ENCODE results near the gene ZNF778. TPM values are rescaled to one million over a fixed set of nuclear protein-coding genes. Genes with fewer than 3 reads are reported as not detected.

The ZNF778 gene
- total and polyA plus RNA-seq, 10 of the 15 experiments (the other 5 are each of a cell fraction or from before 2014, with no cell fraction given), result 0.20 to 9.7 (median 4.1) TPM

- FAIRE-seq (no peak), ATAC-seq (no peak; the same call in 2 of the 3 replicates), DNase-seq (ENCODE audit: low read depth, low spot score) (no peak)
- Histone ChIP-seq H2AFZ (ENCODE audit: control insufficient read depth, low read depth, low read length) (no peak overlapping the region), H4K20me1 (ENCODE audit: control insufficient read depth, insufficient read depth) (no peaks in the 10 kb centered on the region), H3K36me3 (ENCODE audit: control insufficient read depth in 2 of 2, insufficient read depth in 2 of 2, low read length in 1 of 2) (peaks cover 15 to 27% of the 10 kb centered on the region in 2 experiments), H3K27ac (ENCODE audit: control insufficient read depth, insufficient read depth) (no peak overlapping the region), H3K79me2 (ENCODE audit: control insufficient read depth, insufficient read depth, low read length) (no peaks in the 10 kb centered on the region), H3K4me2 (ENCODE audit: control insufficient read depth, insufficient read depth) (no peak overlapping the region), H3K9me3 (replicated peaks; ENCODE audit: control insufficient read depth, insufficient read depth, low read length) (no peaks in the 10 kb centered on the region), H3K4me3 (no peak overlapping the region), H3K9ac (ENCODE audit: control insufficient read depth, insufficient read depth, low read length) (no peak overlapping the region), H3K4me1 (ENCODE audit: control insufficient read depth, insufficient read depth, low read length) (no peaks in the 10 kb centered on the region), H3K27me3 (replicated peaks in 1 of 2; ENCODE audit: control insufficient read depth in 2 of 2, insufficient read depth in 2 of 2, low read length in 1 of 2) (no peaks in the 10 kb centered on the region)
- SMC1A ChIA-PET (ENCODE audit: uncharacterized antibody, unreplicated experiment), result no interaction called here
- WGBS (ENCODE audit: insufficient coverage, insufficient replicate concordance, low lambda C conversion rate, missing lambda C conversion rate), result 99% methylated on average over 39 of the region's 65 CpGs
- POLR2A ChIA-PET, result no interaction called here
- no peak for TF ChIP-seq SREBF1 (IDR thresholded peaks at IDR 0.05; ENCODE audit: low read length)
- TF ChIP-seq POU2F2 (IDR thresholded peaks at IDR 0.05; ENCODE audit: borderline replicate concordance, low read depth, low read length), result no peak
- TF ChIP-seq IRF4 (IDR thresholded peaks at IDR 0.05; ENCODE audit: low read depth, low read length), result no peak
- no peak for TF ChIP-seq CUX1 (IDR thresholded peaks at IDR 0.05; ENCODE audit: insufficient replicate concordance, low read depth, low read length)
- TF ChIP-seq LARP7 (IDR thresholded peaks at IDR 0.05), result no peak
- no peak for TF ChIP-seq SIX5 (IDR thresholded peaks at IDR 0.05; ENCODE audit: low read depth, low read length, severe bottlenecking)
- no peak for TF ChIP-seq CREM (IDR thresholded peaks at IDR 0.05; ENCODE audit: low read depth)
- TF ChIP-seq SUPT20H (IDR thresholded peaks at IDR 0.05; ENCODE audit: borderline replicate concordance, control insufficient read depth, low read depth, low read length), result no peak
- no peak for TF ChIP-seq YBX1 (IDR thresholded peaks at IDR 0.05)
- no peak for TF ChIP-seq ATF3 (IDR thresholded peaks at IDR 0.05; ENCODE audit: borderline replicate concordance, extremely low read depth, low read depth, low read length)
- no peak for TF ChIP-seq POLR2AphosphoS2 (IDR thresholded peaks at IDR 0.05; ENCODE audit: low read depth, low read length)
- no peak for TF ChIP-seq RCOR1 (conservative IDR thresholded peaks at IDR 0.05; ENCODE audit: low read depth, low read length)
- no peak for TF ChIP-seq USF1 (IDR thresholded peaks at IDR 0.05; ENCODE audit: borderline replicate concordance, extremely low read length, insufficient read depth, low read depth, low read length)
- TF ChIP-seq ETV6 (conservative IDR thresholded peaks at IDR 0.05 in 1 of 2, IDR thresholded peaks at IDR 0.05 in 1 of 2; ENCODE audit: borderline replicate concordance in 1 of 2, low read depth in 1 of 2), result no peak
- no peak for TF ChIP-seq CBFB (IDR thresholded peaks at IDR 0.05; ENCODE audit: low read depth)
- CTCF ChIA-PET, result no interaction called here
- in situ Hi-C loops (cut with MboI), result no loop called here
- intact Hi-C loops (cut with micrococcal nuclease; ENCODE audit: unreplicated experiment), result no loop called here
- RAD21 ChIA-PET (ENCODE audit: unreplicated experiment), result no interaction called here
- no TSS peak for BruUV-seq (replicated peaks)
These were observed 62.4 kb downstream of the ZNF778 start for GRCh38 chr16:89279666-89280481.

Measured in GM12878 (cell line).